Fibroblast of lung (primary cell): ENCODE measurements around the gene STAT3. TPM values are rescaled to one million over a fixed set of nuclear protein-coding genes. Genes with fewer than 3 reads are reported as not detected.

Source experiments
- DNase-seq, 2 donors: peaks; one replicate each; pipeline versions ENCODE4 v3.0.0 to v3.0.0-alpha.2; 2010; ENCODE audit warnings: low read depth in 2 of 2
- H2AFZ ChIP-seq: 2 replicates; pipeline ENCODE4 v1.5.1; 2012; ENCODE audit warnings: low read length, control low read depth, inconsistent platforms
- H3K27ac ChIP-seq: 2 replicates; pipeline ENCODE4 v1.5.1; 2011; ENCODE audit warnings: low read length, control low read depth; ENCODE audit not compliant: insufficient read depth
- H3K27me3 ChIP-seq: 2 replicates; pipeline ENCODE4 v1.5.1; 2011; ENCODE audit warnings: mild to moderate bottlenecking, low read length; ENCODE audit not compliant: control insufficient read depth, insufficient read depth
- H3K36me3 ChIP-seq: 2 replicates; pipeline ENCODE4 v1.5.1; 2011; ENCODE audit warnings: low read length; ENCODE audit not compliant: control insufficient read depth, insufficient read depth
- H3K4me1 ChIP-seq: 2 replicates; pipeline ENCODE4 v1.5.1; 2011; ENCODE audit warnings: low read length; ENCODE audit not compliant: control insufficient read depth, insufficient read depth; ENCODE audit errors: extremely low read depth
- H3K4me2 ChIP-seq: 2 replicates; pipeline ENCODE4 v1.5.1; 2011; ENCODE audit warnings: low read length, control low read depth; ENCODE audit not compliant: insufficient read depth; ENCODE audit errors: extremely low read depth
- H3K4me3 ChIP-seq, 4 experiments: fragments of 200-600 bp in 1 of 4; sonication (generic) in 1 of 4; replicated peaks in 1 of 4; 2 replicates each; pipeline ENCODE4 v1.5.1; 2011 to 2016; ENCODE audit warnings: low read length in 4 of 4, low read depth in 3 of 4, mild to moderate bottlenecking in 3 of 4, control low read depth in 2 of 4, inconsistent platforms in 1 of 4, mixed read lengths in 1 of 4; ENCODE audit not compliant: insufficient read depth in 1 of 4; ENCODE audit errors: control extremely low read depth in 1 of 4
- H3K79me2 ChIP-seq: 2 replicates; pipeline ENCODE4 v1.5.1; 2012; ENCODE audit warnings: mild to moderate bottlenecking, low read length, inconsistent platforms; ENCODE audit not compliant: control insufficient read depth, insufficient read depth
- H3K9ac ChIP-seq: 2 replicates; pipeline ENCODE4 v1.5.1; 2011; ENCODE audit warnings: mild to moderate bottlenecking, low read length, control low read depth; ENCODE audit not compliant: insufficient read depth
- H3K9me3 ChIP-seq: 2 replicates; pipeline ENCODE4 v1.5.1; 2012; ENCODE audit warnings: low read depth, low read length; ENCODE audit not compliant: control insufficient read depth, insufficient read depth
- H4K20me1 ChIP-seq: 2 replicates; pipeline ENCODE4 v1.5.1; 2011; ENCODE audit warnings: low read length; ENCODE audit not compliant: control insufficient read depth, insufficient read depth; ENCODE audit errors: extremely low read depth
- EZH2 ChIP-seq: IDR thresholded peaks from 2 replicates; pipeline ENCODE4 v1.5.1; 2012; ENCODE audit warnings: low read length, control low read depth, mild to moderate bottlenecking; ENCODE audit errors: missing control alignments
- polyA plus RNA-seq, 2 donors: library from polyadenylated mRNA; depleted of rRNA in 1 of 2; stranded (reverse) in 1 of 2; unstranded in 1 of 2; fragments of >200 nt; gene quantifications; 2 replicates each; pipeline ENCODE4 v1.2.1, GENCODE V29; 2011 to 2012; ENCODE audit warnings: missing spikeins in 1 of 2
- total RNA-seq: library from RNA; depleted of rRNA; stranded (reverse); fragments of >200 nt; gene quantifications from 2 replicates; pipeline ENCODE4 v1.2.1, GENCODE V29; 2014
- TF ChIP-seq, protein P1 (sequence below), 2 donors: IDR thresholded peaks in 1 of 2; conservative IDR thresholded peaks in 1 of 2; 1 replicate in 1 of 2; 2 replicates in 1 of 2; pipeline ENCODE4 v1.5.1; 2011 to 2012; ENCODE audit warnings: low read length in 2 of 2, control low read depth in 1 of 2, inconsistent platforms in 1 of 2, low read depth in 1 of 2, mild to moderate bottlenecking in 1 of 2

The STAT3 gene
- total and polyA plus RNA-seq, 2 donors (not counting 1 experiment from before 2014, with no cell fraction given), result 75.0 to 101 TPM

DNA sequence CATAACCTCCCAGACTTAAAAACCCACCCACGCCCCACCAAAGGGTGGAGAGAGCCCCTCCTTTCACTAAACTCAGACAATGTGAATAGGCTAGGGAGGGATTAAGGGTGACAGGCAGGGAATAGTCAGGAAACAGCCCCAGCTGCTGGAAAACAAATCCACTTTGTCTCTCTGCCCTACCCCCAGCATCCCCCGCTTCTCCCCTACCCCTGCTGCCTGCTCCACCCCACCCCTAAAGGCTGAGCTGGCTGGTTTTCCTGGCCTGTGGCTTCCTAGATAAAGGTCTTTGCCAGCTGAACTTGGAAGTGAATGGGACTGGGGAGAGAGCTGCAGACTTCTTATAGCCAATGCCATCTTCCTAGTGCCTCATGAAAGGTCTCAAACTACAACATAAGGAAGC lies 19.8 kb upstream of the STAT3 start:
- H3K4me2 ChIP-seq, result peak overlapping the region; percentile 23
- DNase-seq, result peak in 1 of 2 donors; percentile 46

DNA sequence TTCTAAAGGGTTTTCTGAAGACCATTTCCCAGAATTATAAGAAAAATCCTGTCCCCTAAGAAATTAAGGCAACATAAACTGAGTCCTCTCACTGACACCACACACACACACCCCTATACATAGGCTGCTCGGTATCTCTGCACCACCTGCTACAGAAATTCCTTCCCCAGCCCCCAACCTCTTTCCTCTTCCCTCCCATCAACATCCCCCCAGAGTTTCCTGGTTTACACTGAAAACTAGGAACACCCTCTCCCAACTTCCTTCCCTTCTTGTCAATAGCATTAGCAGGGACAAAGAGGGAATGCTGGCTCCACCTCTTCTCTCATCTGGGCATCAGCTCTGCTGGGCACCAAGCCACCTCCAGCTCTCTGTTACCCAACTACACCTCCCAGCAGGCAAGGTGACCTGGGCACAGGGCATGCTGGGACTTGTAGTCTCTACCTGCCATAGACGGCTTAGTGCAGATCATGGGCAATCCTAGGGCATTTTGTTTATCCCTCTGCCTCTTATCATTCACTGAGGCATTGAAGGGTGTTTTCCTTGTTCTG lies 19.1 kb upstream of the STAT3 start:
- no peak overlapping the region for H2AFZ ChIP-seq
- H3K79me2 ChIP-seq, result peaks cover 96% of the 10 kb centered on the region
- TF ChIP-seq, protein P1, sequence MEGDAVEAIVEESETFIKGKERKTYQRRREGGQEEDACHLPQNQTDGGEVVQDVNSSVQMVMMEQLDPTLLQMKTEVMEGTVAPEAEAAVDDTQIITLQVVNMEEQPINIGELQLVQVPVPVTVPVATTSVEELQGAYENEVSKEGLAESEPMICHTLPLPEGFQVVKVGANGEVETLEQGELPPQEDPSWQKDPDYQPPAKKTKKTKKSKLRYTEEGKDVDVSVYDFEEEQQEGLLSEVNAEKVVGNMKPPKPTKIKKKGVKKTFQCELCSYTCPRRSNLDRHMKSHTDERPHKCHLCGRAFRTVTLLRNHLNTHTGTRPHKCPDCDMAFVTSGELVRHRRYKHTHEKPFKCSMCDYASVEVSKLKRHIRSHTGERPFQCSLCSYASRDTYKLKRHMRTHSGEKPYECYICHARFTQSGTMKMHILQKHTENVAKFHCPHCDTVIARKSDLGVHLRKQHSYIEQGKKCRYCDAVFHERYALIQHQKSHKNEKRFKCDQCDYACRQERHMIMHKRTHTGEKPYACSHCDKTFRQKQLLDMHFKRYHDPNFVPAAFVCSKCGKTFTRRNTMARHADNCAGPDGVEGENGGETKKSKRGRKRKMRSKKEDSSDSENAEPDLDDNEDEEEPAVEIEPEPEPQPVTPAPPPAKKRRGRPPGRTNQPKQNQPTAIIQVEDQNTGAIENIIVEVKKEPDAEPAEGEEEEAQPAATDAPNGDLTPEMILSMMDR (conservative IDR thresholded peaks at IDR 0.05 in 1 of 2, IDR thresholded peaks at IDR 0.05 in 1 of 2; ENCODE audit: low read depth in 1 of 2, low read length in 2 of 2), result no peak
- TF ChIP-seq EZH2, result no peak
- DNase-seq, result peak; percentile 50 to 65
- peaks cover 2% of the 10 kb centered on the region for H4K20me1 ChIP-seq
- H3K4me1 ChIP-seq, result peaks cover 50% of the 10 kb centered on the region
- H3K4me2 ChIP-seq, result peak overlapping the region; percentile 38
- H3K4me3 ChIP-seq, result no peak overlapping the region
- H3K9me3 ChIP-seq, result no peaks in the 10 kb centered on the region
- peaks cover 27% of the 10 kb centered on the region for H3K36me3 ChIP-seq
- H3K9ac ChIP-seq, result no peak overlapping the region
- H3K27me3 ChIP-seq, result no peaks in the 10 kb centered on the region
- H3K27ac ChIP-seq, result peak overlapping the region; percentile 35

More for the DNA sequence above, 19.8 kb upstream of the STAT3 start:
- peaks cover 95% of the 10 kb centered on the region for H3K79me2 ChIP-seq
- H3K4me1 ChIP-seq, result peaks cover 44% of the 10 kb centered on the region
- H3K27ac ChIP-seq, result peak overlapping the region; percentile 26
- H4K20me1 ChIP-seq, result peaks cover 6% of the 10 kb centered on the region
- H3K9ac ChIP-seq, result no peak overlapping the region
- H3K36me3 ChIP-seq, result peaks cover 22% of the 10 kb centered on the region
- no peaks in the 10 kb centered on the region for H3K27me3 ChIP-seq
- no peak overlapping the region for H3K4me3 ChIP-seq
- H2AFZ ChIP-seq, result no peak overlapping the region
- no peaks in the 10 kb centered on the region for H3K9me3 ChIP-seq
- TF ChIP-seq EZH2, result no peak
- TF ChIP-seq, protein P1 (conservative IDR thresholded peaks at IDR 0.05 in 1 of 2, IDR thresholded peaks at IDR 0.05 in 1 of 2; ENCODE audit: low read depth in 1 of 2, low read length in 2 of 2), result no peak

- no peaks in the 10 kb centered on the region for H3K27me3 ChIP-seq
- H3K36me3 ChIP-seq, result peaks cover 25% of the 10 kb centered on the region
- H3K4me3 ChIP-seq, result peak overlapping the region in 1 of 4 experiments; percentile 17
- peaks cover 52% of the 10 kb centered on the region for H3K4me1 ChIP-seq
- H3K9me3 ChIP-seq, result no peaks in the 10 kb centered on the region
- peaks cover 96% of the 10 kb centered on the region for H3K79me2 ChIP-seq
- no peak for DNase-seq
- peaks cover 2% of the 10 kb centered on the region for H4K20me1 ChIP-seq
- H3K27ac ChIP-seq, result peak overlapping the region; percentile 35
- H3K9ac ChIP-seq, result no peak overlapping the region
- peak overlapping the region; percentile 7 for H3K4me2 ChIP-seq
- H2AFZ ChIP-seq, result no peak overlapping the region
- no peak for TF ChIP-seq EZH2
- TF ChIP-seq, protein P1 (conservative IDR thresholded peaks at IDR 0.05 in 1 of 2, IDR thresholded peaks at IDR 0.05 in 1 of 2; ENCODE audit: low read depth in 1 of 2, low read length in 2 of 2), result no peak
These were observed 18.5 kb upstream of the STAT3 start for GRCh38 chr17:42406615-42407288.
